C4-2B (cell line): ENCODE results near the gene SLC25A51.

Source experiments
- ZFX ChIP-seq: fragments of 450-650 bp; IDR thresholded peaks from 2 replicates; pipeline ENCODE4 v1.6.1; 2017
- TF ChIP-seq, protein P1 (sequence below): fragments of 450-650 bp; conservative IDR thresholded peaks from 2 replicates; pipeline ENCODE4 v1.5.1; 2017; ENCODE audit warnings: mild to moderate bottlenecking

DNA sequence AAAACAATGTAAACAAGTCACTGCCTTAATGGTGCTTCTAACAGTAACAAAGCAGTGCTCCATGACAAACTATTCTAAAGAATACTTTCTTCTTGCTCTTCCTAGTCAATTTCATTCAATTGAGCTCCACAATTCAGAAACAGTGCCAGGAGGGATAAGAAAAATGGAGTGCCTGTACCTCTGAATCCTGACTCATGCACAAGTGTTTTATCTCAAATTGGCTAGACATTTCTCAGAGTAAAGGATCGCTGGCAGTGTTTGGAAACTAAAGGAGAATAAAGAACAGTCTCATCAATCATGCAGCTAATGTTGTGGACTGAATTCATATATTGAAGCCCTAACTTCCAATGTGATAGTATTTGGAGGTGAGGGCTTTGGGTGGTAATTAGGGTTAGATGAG lies 27.6 kb downstream of the SLC25A51 start:
- TF ChIP-seq, protein P1, sequence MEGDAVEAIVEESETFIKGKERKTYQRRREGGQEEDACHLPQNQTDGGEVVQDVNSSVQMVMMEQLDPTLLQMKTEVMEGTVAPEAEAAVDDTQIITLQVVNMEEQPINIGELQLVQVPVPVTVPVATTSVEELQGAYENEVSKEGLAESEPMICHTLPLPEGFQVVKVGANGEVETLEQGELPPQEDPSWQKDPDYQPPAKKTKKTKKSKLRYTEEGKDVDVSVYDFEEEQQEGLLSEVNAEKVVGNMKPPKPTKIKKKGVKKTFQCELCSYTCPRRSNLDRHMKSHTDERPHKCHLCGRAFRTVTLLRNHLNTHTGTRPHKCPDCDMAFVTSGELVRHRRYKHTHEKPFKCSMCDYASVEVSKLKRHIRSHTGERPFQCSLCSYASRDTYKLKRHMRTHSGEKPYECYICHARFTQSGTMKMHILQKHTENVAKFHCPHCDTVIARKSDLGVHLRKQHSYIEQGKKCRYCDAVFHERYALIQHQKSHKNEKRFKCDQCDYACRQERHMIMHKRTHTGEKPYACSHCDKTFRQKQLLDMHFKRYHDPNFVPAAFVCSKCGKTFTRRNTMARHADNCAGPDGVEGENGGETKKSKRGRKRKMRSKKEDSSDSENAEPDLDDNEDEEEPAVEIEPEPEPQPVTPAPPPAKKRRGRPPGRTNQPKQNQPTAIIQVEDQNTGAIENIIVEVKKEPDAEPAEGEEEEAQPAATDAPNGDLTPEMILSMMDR, result no peak
- no peak for TF ChIP-seq ZFX
